ENCODE results near the gene CR1L. TPM values are rescaled to one million over a fixed set of nuclear protein-coding genes. Genes with fewer than 3 reads are reported as not detected.
"Not testable (repeated sequence)": the region's sequence is repeated elsewhere in the genome, so short reads cannot be mapped to it uniquely, and the experiment has no call there.

CR1L gene
- total and polyA plus RNA-seq, 2 experiments from 2014 or later, result 5.8 to 21.4 TPM

DNA sequence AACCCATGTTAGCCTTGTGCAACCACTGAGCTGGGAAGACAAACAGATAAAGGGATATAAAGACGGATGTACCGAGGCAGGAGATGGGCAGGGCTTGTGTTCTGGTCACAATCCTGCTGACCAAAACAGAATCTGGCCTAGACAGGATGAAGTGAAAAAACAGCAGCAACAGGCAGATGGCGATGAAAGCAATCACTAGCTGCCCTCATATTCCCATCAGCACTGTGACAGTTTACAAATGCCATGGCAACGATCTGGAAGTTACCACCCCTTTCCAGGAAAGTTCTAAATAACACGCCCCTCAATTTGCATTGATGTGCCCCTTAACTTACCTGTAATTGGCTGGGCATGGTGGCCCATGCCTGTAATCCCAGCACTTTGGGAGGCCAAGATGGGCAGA lies 66.4 kb downstream of the CR1L start:
- H3K9me2 ChIP-seq (ENCODE audit: insufficient read depth), result no peaks in the 10 kb centered on the region
- H3K27ac Mint-ChIP-seq, result no peak overlapping the region
- peaks cover 3% of the 10 kb centered on the region for H3K27me3 Mint-ChIP-seq (ENCODE audit: insufficient read depth, low read depth, poor library complexity)
- peak; percentile 84 for ATAC-seq
- H3K27me3 ChIP-seq (ENCODE audit: insufficient read depth), result no peaks in the 10 kb centered on the region
- H3K9me3 Mint-ChIP-seq, result peaks cover 16% of the 10 kb centered on the region
- no peaks in the 10 kb centered on the region for H4K20me1 ChIP-seq (replicated peaks; ENCODE audit: insufficient read depth)
- H3F3A ChIP-seq (replicated peaks; ENCODE audit: low read depth), result no peaks in the 10 kb centered on the region
- no peak overlapping the region for H3K4me2 ChIP-seq
- TF ChIP-seq CTCF (conservative IDR thresholded peaks at IDR 0.05; ENCODE audit: low read depth in 2 of 2) (peak in 1 of 2 experiments; percentile 58; a peak in 3 of 4 replicates), ZNF462 (CRISPR knock-in tag; IDR thresholded peaks at IDR 0.05) (no peak), NANOG (IDR thresholded peaks at IDR 0.05; ENCODE audit: borderline replicate concordance) (no peak)
- no peaks in the 10 kb centered on the region for H3K36me3 ChIP-seq (ENCODE audit: insufficient read depth)
- H3K4me3 ChIP-seq, result no peak overlapping the region
- no peak overlapping the region for H2AFZ ChIP-seq
- H3K79me2 ChIP-seq (replicated peaks; ENCODE audit: insufficient read depth), result no peaks in the 10 kb centered on the region
- H3K4me1 ChIP-seq (ENCODE audit: insufficient read depth), result no peaks in the 10 kb centered on the region
- no peaks in the 10 kb centered on the region; the same call in 2 of the 3 replicates for H3K4me1 Mint-ChIP-seq
- H3K36me3 Mint-ChIP-seq (ENCODE audit: low read depth), result peaks cover 16% of the 10 kb centered on the region
- no peak overlapping the region for H3K4me3 Mint-ChIP-seq
- H3K27ac ChIP-seq (ENCODE audit: low read depth), result no peak overlapping the region
- peak; percentile 77 for DNase-seq (ENCODE audit: low spot score)

DNA sequence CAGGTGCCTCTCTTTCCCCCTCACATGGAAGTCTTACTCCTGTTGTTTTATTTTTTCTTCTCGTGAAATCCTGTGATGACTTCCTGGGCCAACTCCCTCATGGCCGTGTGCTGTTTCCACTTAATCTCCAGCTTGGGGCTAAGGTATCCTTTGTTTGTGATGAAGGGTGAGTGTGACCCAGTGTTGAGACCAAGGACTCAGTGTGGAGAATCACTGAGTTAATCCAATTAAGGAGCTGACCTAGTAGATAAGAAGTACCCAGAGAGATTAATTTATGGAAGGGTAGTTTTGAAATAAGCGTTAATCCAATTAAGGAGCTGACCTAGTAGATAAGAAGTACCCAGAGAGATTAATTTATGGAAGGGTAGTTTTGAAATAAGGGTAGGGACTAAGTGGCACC lies 67.8 kb downstream of the CR1L start:
- H2AFZ ChIP-seq; H3K79me2 ChIP-seq (replicated peaks; ENCODE audit: insufficient read depth); ATAC-seq; H3K4me1 Mint-ChIP-seq; H3K4me2 ChIP-seq; H4K20me1 ChIP-seq (replicated peaks; ENCODE audit: insufficient read depth); H3K27me3 Mint-ChIP-seq (ENCODE audit: insufficient read depth, low read depth, poor library complexity); H3K9me2 ChIP-seq (ENCODE audit: insufficient read depth); H3K27me3 ChIP-seq (ENCODE audit: insufficient read depth); DNase-seq (ENCODE audit: low spot score); H3K4me3 Mint-ChIP-seq; H3F3A ChIP-seq (replicated peaks; ENCODE audit: low read depth); H3K27ac Mint-ChIP-seq; H3K4me1 ChIP-seq (ENCODE audit: insufficient read depth); H3K36me3 ChIP-seq (ENCODE audit: insufficient read depth); H3K4me3 ChIP-seq; H3K27ac ChIP-seq (ENCODE audit: low read depth): not testable (repeated sequence)
- peaks cover 16% of the 10 kb centered on the region for H3K36me3 Mint-ChIP-seq (ENCODE audit: low read depth)
- peaks cover 16% of the 10 kb centered on the region for H3K9me3 Mint-ChIP-seq
